ENCODE measurements around the gene TMEM114. TPM values are rescaled to one million over a fixed set of nuclear protein-coding genes. Genes with fewer than 3 reads are reported as not detected.

Gene TMEM114
- total RNA-seq, 2 donors from 2014 or later: not detected

- no peak overlapping the region for H3K27ac ChIP-seq
- TF ChIP-seq, protein P1, sequence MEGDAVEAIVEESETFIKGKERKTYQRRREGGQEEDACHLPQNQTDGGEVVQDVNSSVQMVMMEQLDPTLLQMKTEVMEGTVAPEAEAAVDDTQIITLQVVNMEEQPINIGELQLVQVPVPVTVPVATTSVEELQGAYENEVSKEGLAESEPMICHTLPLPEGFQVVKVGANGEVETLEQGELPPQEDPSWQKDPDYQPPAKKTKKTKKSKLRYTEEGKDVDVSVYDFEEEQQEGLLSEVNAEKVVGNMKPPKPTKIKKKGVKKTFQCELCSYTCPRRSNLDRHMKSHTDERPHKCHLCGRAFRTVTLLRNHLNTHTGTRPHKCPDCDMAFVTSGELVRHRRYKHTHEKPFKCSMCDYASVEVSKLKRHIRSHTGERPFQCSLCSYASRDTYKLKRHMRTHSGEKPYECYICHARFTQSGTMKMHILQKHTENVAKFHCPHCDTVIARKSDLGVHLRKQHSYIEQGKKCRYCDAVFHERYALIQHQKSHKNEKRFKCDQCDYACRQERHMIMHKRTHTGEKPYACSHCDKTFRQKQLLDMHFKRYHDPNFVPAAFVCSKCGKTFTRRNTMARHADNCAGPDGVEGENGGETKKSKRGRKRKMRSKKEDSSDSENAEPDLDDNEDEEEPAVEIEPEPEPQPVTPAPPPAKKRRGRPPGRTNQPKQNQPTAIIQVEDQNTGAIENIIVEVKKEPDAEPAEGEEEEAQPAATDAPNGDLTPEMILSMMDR (IDR thresholded peaks at IDR 0.05): no peak
Measured at GRCh38 chr16:8631373-8631772, 41.1 kb upstream of the TMEM114 start.

DNA sequence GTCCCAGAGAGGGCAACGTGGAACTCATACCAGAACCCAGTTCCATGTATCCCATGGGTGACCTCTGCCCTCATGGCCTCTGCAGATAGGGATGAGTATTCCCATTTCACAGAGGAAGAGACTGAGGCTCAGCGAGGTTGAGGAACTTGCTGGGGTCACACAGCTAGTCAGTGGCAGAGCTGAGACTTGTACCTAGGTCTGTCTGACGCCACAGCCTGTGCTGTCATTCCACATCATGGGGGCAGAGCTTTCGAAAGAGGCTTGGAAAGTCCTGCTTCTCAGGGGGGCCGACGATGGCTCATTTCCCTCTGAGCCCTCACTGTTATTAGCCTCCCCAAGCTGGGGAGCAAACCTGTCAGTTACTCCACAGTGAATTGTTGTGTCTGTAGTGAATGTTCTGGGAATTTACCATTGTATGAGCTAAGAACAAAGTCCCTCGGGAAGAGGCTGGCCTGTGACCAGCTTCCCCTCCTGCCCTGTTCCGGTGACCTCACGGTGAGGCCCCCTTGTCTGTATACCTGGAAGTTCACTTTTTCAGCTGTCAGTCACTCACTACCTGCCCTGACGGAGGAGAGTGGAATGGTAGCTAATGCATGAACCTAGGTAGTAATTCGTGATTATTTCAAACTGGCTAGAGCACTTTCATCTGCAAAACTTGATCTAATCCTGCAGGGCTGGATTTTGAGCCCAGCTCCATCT, 40.1 kb upstream of the TMEM114 start:
- H3K36me3 ChIP-seq: peaks cover 93% of the 10 kb centered on the region
- DNase-seq (ENCODE audit: low spot score): no peak
- H3K4me3 ChIP-seq: no peak overlapping the region
- H3K9me3 ChIP-seq: no peaks in the 10 kb centered on the region
- TF ChIP-seq, protein P1 (IDR thresholded peaks at IDR 0.05): no peak
- no peaks in the 10 kb centered on the region for H3K4me1 ChIP-seq
- H3K27me3 ChIP-seq: no peaks in the 10 kb centered on the region
- H3K27ac ChIP-seq: no peak overlapping the region

More at GRCh38 chr16:8631373-8631772, 41.1 kb upstream of the TMEM114 start:
- Histone ChIP-seq H3K4me3 (no peak overlapping the region), H3K9me3 (no peaks in the 10 kb centered on the region), H3K27me3 (no peaks in the 10 kb centered on the region), H3K36me3 (peaks cover 92% of the 10 kb centered on the region), H3K4me1 (no peaks in the 10 kb centered on the region)
- no peak for DNase-seq (ENCODE audit: low spot score)

DNA sequence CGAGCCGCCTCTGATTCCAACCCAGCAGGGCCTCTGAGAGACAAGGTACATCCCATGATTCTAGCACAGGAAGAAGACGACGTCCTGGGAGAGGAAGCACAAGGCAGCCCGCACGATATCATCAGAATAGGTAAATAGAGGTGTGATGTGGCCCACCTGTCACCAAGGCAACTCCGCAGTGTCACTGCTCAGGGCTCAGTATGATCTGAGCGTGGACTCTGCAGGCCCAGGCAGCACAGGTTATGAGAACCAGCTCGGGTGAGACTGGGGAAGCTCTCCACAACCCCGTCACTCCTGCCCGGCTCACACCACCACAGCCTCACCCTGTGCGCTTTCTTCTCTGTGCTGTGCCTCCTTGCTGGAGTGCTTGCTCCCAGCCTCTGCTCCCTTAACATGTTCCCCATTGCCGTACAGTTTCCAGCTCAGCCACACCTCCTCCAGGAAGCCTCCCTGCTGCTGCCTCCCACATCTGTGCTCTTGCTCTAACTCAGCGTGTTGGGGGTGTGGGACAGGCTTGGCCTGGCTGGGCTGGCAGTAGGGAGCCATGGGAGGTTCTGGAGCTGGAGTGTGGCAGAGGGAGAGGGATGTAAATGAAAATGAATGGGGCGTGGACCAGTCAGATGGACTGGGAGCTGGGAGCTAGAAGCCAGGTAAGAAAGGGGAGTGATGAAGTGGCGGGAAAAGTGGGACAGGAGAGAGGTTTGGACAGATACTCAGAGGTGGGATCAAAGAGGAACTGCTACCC, 38.8 kb upstream of the TMEM114 start:
- Histone ChIP-seq H3K36me3 (peaks cover 85% of the 10 kb centered on the region), H3K4me3 (no peak overlapping the region), H3K9me3 (no peaks in the 10 kb centered on the region), H3K27me3 (no peaks in the 10 kb centered on the region), H3K27ac (no peak overlapping the region), H3K4me1 (no peaks in the 10 kb centered on the region)
- TF ChIP-seq, protein P1 (IDR thresholded peaks at IDR 0.05): no peak
- no peak for DNase-seq (ENCODE audit: low spot score)

DNA sequence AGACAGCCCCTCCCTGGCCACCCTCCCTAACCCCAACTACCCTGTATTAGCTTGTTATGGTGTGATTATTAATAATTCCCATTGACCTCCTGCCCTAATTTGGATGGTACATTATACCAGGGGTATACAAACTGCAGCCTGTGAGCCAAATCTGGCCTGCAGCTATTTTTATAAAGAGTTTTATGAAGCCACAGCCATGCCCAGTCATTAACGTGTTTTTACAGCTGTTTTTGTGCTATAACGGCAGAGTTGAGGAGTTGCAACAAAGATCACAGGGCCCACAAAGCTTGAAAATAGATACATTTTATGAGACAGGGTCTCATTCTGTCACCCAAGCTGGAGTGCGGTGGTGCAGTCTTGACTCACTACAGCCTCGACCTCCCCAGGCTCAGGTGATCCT, 37.1 kb upstream of the TMEM114 start:
- Histone ChIP-seq H3K9me3 (no peaks in the 10 kb centered on the region), H3K36me3 (peaks cover 68% of the 10 kb centered on the region), H3K4me1 (peaks cover 0 to 6% of the 10 kb centered on the region in 2 donors), H3K27me3 (no peaks in the 10 kb centered on the region), H3K4me3 (no peak overlapping the region), H3K27ac (no peak overlapping the region)
- TF ChIP-seq, protein P1 (IDR thresholded peaks at IDR 0.05): no peak
- DNase-seq (ENCODE audit: low spot score): no peak

DNA sequence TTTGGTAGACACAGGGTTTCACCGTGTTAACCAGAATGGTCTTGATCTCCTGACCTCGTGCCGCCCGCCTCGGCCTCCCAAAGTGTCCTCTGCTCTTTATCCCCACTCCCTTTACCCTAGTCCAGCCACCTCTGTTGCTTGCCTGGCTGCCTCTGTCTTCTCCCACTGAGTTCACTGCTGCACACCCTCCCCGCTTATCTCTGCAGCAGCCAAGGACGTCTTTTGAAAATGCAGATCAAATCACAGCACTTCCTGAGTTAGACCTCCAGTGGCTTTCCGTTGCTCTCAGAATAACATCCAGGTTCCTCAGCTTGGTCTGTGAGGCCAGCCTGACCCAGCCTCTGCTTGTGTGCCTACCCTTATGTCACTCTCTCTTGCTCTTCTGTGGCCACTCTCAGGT, 36.6 kb upstream of the TMEM114 start:
- Histone ChIP-seq H3K36me3 (peaks cover 63% of the 10 kb centered on the region), H3K9me3 (no peaks in the 10 kb centered on the region)

More for the DNA sequence above, 36.6 kb upstream of the TMEM114 start:
- TF ChIP-seq, protein P1 (IDR thresholded peaks at IDR 0.05): no peak
- Histone ChIP-seq H3K27ac (no peak overlapping the region), H3K4me1 (peaks cover 0 to 11% of the 10 kb centered on the region in 2 donors), H3K4me3 (no peak overlapping the region), H3K27me3 (no peaks in the 10 kb centered on the region)
- no peak for DNase-seq (ENCODE audit: low spot score)
